ENCODE results near the gene ZNF287.
"Not testable (repeated sequence)": the region's sequence is repeated elsewhere in the genome, so short reads cannot be mapped to it uniquely, and the experiment has no call there.

Gene ZNF287

GRCh38 chr17:16568541-16569357, at the start of gene ZNF287:
TSS of gene ZNF287 (minus strand) at chr17:16569204. CDS start at chr17:16567731, 1,473 bp downstream.
- DNase-seq = peak; percentile 89 to 90

- DNase-seq = no peak
These were observed 48.6 kb upstream of the ZNF287 start for GRCh38 chr17:16617481-16618060.

- no peak for DNase-seq
These were observed 30.5 kb upstream of the ZNF287 start for GRCh38 chr17:16599537-16599936.

DNA sequence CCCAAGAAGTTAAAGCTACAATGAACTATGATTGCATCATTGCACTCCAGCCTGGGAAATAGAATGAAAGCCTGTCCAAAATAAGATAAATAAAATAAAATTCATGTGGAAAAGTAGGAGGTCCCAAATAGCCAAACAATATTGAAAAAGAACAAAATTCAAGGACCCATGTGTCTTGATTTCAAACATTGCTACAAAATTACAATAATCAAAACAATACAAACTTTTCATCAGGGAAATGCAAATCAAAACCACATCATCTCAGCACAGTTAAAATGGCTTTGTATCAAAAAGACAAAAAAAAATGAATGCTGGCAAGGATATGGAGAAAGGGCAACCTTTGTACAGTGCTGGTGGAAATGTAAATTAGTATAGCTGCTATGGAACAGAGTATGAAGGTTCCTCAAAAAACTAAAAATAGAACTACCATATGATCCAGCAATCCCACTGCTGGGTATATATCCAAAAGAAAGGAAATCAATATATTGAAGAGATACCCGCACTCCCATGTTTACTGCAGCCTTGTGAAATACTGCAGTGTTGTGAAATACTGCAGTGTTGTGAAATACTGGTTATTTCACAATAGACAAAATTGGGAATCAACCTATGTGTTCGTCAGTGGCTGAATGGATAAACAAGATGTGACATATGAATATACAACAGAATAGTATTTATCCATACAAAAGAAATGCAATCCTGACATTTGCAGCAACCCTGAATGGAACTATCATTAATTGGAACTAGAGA, 24.5 kb upstream of the ZNF287 start:
- DNase-seq = no peak

GRCh38 chr17:16589097-16589969, 20.3 kb upstream of the ZNF287 start:
- DNase-seq = peak; percentile 93

DNA sequence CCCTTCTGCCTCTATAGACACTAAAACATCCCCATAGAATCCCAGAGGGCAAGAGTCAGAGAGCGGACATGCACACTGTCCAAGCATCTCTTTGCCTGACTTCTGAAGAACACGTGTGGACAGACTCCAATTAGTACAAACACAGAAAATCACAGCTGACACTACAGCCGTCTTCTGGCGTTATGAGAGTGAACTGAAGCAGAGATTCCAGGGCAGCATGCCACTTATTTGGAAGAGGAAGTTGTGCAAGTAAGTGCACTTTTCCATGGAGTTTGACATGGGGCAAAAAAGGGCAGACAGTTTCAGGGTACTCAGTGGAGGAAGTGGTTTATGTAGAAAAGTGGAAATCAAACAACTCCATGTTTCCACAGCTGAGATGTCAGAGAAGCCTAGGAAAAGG, 16.8 kb upstream of the ZNF287 start:
- no peak for DNase-seq

DNA sequence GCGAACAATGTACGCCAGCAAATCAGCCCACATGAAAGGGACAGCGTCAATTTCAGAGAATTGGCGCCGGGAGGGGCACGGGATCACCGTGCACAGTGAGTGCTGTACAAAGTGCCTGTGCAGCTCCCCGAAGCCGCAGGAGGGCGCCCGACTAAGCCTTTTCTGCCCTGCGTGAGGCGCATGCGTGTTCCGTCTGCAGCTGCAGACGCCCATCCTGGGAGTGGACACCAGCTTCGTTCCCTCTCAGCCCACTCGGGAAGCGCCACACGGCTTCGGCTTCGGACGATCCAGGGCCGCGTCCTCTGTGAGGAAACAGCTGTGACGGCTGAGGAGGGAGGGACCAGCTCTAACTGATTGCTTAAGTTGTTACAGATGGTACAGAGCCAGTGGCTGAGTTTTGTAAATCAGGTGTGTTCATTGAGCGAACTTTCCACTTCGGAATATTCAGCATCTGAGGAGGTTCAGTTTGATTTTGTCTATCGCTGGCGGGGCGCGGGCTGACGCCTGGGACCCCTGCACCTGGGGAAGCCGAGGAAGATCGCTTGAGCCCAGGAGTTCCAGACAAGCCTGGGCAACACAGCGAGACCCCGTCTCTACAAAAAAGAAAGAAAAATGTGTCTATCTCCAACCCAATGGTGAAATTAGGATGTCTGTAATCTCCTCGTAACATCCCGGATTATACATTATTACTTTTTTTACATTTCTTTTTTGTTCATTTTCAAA, 15.4 kb upstream of the ZNF287 start:
- peak; percentile 91 to 94 for DNase-seq

DNA sequence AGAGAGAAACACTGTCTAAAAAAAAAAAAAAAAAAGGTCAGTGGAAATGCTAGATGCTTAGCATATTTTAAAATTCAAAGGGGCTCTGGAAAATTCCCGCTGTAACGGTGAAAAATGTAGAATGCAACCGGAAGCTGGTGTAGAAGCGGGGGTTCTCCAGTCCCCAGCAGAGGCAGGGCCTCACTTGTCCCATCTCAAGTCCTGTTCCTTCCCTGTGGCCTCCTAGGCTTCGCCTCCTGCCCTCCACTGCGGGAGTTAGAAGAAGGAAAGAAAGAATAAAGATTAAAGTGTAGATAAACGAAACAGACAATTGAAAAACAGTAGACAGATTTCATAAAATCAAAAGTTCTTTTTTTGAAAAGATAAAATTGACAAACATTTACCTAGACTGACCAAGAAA, 14.8 kb upstream of the ZNF287 start:
- DNase-seq = no peak

- DNase-seq = no peak
These were observed 4.5 kb upstream of the ZNF287 start for GRCh38 chr17:16573466-16573865.

DNA sequence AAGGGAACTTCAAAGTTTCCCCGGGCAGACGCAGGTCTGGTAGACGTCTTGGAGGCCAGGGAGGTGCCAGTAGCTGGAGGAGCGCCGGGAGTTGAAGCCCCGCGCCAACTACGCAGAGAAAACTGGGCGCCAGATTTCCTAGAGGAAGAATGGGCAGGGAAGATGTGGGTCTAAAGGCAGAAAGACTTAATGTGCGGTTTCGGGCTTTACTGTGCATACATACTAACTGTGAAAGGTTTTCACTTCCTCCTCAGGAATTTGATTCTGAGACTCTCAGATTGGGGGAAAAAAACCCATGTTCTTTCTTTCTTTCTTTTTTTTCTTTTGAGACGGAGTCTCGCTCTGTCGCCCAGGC, 331 bp upstream of the ZNF287 start:
- no peak for DNase-seq

- no peak for DNase-seq
These were observed 16.4 kb downstream of the ZNF287 start for GRCh38 chr17:16552637-16553045.

DNA sequence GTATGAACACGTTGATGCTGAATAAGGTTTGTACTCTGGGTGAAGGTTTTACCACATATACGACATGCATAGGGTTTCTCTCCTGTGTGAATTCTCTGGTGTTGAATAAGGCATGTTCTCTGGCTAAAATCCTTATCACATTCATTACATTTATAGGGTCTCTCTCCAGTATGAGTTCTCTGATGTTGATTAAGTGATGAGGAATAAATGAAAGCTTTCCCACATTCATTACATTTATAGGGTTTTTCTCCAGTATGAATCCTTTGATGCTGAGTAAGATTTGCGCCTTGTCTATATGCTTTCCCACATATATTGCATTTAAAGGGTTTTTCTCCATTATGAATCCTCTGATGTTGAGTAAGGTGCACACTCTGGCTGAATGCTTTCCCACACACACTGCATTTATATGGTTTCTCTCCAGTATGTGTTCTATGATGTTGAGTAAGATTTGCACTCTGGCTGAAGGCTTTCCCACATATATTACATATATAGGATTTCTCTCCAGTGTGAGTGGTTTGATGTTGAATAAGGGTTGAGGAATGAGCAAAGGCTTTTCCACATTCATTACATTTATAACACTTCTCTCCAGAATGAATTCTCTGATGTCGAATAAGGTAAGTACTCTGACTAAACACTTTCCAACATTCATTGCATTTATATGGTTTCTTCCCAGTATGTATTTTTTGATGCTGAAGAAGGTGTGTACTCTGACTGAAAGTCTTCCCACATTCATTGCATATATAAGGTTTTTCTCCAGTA, 16.9 kb downstream of the ZNF287 start:
- DNase-seq = no peak

DNA sequence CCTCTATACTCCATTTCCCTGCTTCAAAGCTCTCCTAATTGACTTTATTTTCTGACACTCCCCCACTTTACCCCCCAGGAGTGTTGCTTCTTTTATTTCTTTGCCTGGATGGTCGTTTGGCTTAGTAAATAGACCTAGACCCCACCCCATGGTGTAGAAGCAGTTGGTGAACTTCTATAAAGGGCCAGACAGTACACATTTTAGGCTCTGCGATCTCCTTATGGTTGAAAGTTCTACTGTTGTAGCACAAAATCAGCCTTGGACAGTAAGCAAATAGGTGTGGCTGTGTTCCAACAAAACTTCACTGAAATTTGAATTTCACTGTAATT, 31.9 kb downstream of the ZNF287 start:
- DNase-seq = no peak

DNA sequence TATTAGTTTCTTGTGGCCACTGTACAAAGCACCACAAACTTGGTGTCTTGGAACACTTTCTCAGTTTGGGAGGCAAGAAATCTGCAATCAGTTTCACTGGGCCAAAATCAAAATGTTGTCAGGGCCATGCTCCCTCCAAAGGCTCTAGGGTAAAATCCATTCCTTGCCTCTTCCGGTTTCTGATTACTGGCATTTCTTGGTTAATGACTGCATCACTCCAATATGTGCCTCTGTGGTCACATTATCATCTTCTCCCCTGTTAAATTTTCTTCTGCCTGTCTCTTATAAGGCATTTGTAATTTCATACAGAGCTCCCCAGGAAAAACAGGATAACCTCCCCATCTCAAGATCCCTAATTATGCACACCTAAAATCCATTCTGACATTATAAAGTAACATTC, 34.8 kb downstream of the ZNF287 start:
- no peak for DNase-seq

DNA sequence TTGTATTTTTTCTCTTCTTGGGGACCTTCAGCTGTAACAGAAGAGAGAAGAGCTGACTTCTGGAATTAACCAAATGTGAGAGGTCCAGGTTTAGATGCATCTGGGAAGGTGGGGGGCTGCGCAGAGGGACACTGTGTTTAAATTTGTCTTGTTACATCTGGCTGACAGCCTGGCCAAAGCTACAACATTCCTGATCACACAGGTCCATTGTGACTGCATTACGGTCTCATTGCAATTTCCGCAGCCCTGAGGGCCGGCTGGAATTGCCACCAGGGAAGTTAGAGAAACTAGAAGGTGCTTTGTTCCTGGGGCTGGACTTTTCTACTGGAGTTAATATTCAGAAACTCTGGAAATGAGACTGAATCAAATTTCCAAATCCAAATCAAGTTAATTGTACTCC, 39.1 kb downstream of the ZNF287 start:
- DNase-seq = no peak

DNA sequence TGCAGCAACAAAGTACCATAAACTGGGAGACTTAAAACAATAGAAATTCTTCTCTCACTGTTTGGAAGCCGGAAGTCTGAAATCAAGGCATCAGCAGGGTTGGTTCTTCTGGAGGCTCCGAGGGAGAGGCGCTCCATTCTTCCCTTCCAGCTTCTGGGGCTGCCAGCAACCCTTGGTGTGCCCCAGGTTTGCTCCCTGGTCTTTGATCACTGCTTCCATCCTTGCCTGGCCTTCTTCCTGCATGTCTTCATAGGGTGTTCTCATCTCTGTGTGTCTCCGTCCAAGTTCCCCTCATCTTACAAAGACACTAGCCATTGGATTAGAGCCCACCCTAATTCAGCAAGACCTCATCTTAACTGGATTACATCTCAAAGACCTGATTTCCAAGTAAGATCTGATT, 41.7 kb downstream of the ZNF287 start:
- no peak for DNase-seq

DNA sequence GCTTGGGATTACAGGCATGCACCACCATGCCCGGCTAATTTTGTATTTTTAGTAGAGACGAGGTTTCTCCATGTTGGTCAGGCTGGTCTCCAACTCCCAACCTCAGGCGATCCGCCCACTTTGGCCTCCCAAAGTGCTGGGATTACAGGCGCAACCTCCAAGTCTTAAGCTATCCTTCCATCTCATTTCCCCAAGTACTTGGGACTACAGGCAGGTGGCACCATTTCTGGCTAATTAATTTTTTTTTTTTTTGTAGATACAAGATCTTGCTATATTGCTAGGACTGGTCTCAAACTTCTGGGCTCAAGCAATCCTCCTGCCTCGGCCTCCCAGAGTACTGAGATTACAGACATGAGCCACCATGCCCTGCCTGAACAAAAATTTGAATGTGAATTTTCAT, 43.4 kb downstream of the ZNF287 start:
- DNase-seq = not testable (repeated sequence)

DNA sequence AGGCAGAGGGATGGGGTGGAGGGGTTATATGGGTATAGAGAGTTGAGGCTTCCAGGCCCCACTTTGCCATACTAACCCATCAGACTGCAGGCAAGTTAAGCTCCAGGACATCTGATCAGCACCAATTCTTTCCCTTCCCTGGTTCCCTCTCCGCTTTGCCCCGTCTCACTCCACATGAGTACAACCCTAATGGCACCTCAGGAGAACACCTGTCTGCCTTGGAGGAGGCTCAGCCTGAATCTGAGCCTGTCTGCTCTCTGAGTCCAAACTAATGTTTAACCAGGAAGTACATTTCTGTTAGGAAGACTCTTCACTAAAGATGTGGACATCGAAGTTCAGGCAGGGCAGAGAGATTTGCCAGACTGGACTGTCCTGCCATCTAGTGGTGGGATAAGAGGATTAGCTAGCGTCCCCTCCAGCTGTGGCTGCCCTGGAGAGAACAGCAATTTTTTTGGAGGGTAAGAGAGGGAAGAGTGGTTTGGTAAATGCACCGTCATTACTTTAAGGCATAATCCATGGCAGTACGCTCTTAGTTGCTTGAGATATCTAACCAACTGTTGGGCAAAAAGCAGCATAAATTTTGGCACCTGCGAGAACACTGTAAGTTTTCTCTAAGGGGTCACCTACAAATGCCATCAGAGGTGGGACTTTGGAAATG, 47.8 kb downstream of the ZNF287 start:
- DNase-seq = peak; percentile 41 to 51

- no peak for DNase-seq
These were observed 50.0 kb downstream of the ZNF287 start for GRCh38 chr17:16519021-16519420.

- DNase-seq = no peak
These were observed 51.5 kb downstream of the ZNF287 start for GRCh38 chr17:16517477-16517876.

- DNase-seq = no peak
These were observed 52.4 kb downstream of the ZNF287 start for GRCh38 chr17:16516594-16517051.

All from stimulated activated CD4-positive, alpha-beta T cell treated with anti-CD3 and anti-CD28 coated beads, Interleukin-2, amount 100 ng/mL, for 48 hours (primary cell).